ENCODE measurements around the gene USP25.

Gene USP25

DNA sequence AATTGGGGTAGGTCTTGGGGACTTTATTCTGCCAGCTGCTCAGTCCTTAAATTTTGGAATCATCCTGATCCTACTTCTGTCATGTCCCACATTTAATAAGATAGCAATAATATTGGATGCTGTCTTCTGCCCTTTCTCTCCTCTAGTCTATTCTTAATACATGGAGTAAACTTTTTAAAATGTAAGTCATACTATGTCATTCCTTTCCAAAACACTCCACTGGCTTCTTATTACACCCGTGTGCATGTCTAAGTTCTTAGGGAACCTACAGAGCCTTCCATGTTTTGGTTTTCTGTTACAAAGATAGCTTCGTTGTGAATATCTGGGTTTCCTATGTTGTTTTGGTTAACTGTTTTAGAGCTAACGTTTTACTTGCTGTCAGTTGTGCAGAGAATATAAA, 35.1 kb downstream of the USP25 start:
- DNase-seq, result no peak

DNA sequence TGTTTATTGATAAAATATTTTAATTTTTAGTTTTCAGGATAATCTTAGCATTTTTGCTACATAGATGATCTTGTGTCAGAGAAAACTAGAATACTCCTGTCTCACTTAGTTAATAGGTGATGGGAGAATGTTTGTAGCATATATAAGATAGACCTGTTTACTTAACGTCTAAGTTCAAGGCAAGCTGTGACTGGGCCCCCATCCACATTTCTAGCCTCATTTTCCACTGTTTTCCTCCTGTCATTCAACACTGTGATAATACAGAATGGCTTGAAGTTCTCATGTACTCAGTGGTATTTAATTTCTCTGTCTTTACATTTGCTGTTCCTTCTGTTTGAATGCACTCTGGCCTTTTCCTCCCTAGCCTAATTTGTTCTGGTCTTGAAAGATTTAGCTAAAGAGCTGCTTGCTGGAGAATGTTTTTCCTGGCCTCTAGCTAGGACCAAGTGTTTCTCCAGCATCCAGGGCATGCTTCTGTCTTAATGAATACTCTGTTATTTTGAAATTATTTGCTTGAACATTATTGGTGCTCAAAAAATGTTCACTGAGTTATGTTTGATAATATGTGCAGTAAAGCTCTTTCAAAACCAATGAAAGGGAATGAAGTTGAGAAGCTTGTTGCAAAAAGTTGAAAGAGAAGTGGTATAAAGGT, 37.3 kb downstream of the USP25 start:
- DNase-seq, result no peak

DNA sequence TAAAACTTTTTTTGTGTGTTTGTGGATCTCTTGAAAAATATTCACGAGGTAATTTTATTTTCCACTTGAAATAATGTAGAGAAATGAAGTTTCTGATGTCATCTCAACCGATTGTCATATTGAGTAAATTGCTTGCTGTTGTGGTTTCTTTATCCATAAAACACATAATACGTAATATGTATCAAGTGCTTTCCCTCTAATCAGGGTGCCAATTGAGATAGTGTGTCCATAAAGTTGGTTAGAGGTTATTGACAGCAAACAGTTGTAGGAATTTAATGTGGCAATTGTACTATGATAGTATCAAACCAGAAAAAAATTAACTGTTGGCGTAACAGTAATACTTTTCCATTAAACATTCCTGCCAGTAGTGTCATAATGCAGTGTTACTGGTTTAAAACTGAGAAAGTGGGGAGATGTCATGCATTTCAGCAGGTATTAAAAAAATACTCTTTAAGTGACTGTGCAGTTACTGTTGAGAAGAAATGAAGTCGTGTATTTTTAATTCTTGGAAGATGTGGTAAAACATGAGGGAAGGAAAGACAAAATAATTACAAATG, 38.3 kb downstream of the USP25 start:
- DNase-seq, result no peak

DNA sequence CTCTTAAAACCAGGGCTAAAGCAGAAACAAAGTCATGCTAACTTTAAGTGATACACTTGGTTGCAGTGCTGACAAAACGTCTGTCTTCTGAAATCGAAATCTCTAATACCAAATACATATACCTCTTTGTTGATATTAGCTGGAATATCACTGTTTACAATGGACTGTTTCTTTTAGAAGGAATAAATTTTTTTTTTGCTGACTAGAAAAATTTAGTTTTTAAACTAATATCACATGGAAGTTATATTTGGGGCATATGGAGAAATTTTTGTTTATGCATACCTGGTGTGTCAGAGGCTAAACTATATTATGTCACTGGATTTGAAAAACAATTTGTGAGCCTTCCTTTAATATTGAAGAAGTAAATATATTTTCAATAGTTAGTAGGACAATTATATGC, 39.1 kb downstream of the USP25 start:
- no peak for DNase-seq

DNA sequence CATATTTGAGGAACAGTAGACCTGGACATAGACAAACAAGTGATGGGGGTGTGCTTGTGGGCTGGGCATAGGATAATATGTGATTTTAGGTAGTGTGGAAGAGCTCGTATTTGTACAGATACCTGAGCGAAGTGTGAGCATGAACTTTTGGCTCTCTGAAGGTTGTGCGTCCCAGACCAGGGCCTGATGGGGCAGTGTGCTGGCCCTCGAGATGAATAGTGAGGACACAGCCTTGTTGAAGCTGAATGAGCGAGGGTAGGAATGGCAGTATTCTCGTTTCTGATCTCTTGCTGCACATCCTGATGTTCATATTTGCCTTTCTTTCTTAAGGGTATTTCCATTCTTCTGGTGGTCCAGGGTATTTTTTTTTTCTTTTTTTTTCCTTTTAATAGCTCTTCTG, 41.5 kb downstream of the USP25 start:
- DNase-seq, result no peak

DNA sequence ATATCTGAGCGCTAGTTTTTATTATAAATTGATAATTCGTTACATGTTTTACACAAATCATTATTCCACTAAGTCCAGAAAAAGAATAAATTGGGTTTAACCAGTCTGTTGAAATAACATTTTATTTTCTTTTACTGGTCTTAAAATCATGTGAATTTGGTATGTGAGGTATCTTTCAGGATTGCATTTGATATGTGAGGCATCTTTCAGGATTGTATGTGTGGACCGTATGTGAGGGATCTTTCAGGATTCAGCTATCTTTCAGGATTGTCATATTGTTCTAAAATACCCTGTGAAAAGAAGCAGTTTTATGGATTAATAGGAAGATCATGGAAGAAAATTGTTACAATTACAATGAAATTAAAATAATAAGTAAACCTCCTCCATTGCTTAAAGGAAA, 42.9 kb downstream of the USP25 start:
- no peak for DNase-seq

DNA sequence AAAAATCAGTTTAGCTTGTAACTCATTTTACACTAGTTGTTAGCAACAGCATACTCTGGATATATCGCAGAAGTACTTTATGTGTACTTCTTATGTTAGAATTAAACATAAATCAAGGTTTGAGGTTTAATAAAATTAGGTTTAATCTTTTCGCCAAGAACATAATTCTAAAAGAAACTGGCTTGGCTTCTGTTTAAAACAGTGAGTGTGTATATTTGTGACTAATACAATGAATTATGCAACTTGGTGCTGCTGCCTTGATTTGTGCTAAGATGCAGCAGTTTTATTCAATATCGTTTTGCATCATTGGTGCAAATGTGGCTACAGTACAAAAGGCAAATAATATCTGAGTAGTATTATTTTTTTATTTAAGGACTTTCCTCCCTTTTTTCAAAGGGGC, 44.8 kb downstream of the USP25 start:
- DNase-seq, result no peak

DNA sequence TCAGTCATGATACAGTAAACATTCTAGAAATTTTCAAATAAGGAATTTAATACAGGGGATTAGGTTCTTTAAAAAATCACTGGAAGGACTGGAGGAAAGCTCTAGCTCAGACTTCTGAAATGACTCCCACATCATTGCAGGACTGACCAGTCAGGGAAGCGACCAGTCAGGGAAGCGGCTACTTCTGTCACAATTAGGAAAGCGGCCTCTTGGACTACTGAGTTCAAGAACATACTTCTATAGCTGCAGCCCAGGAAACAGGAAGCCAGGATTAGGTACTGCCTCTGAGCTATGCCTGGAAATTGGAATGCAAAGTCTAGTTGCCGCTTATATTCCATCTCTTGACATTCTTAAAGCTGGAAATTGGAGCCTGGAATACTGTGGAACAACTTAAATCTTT, 45.5 kb downstream of the USP25 start:
- no peak for DNase-seq

DNA sequence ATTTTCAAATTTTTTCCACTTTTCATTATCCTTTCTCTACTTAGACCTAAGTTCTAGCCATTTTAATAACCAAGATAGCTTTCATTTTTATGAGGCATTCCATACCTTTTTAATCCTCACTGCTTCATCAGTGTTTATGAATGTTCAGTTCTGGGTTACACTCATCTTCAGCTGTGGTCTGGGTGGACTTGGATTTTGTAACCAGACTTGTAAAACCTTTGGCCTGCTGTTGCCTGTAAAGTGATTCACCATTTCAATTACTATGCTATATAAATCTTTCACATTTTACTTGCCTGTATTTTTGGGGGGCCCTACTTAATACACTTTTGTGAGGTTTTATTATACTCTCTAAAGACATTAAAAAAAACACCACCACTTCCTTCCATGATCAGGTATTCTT, 46.2 kb downstream of the USP25 start:
- no peak for DNase-seq

DNA sequence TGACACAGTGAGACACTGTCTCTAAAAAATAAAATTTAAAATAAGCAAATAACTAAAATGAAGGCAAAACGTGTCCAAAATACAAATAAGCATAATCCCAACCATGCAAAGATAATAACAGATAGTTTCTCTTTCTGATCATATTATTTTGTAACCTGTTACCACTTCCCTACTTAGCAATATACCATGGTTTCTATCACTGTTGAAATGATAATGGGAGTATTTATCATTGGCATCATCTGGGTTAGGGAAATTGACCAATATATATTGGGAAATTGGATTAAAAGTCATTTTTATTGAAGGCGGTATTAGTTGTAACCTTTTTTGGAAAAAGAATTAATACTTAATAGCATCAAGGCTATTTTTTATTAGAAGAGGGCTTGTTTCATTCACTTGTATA, 47.0 kb downstream of the USP25 start:
- no peak for DNase-seq

DNA sequence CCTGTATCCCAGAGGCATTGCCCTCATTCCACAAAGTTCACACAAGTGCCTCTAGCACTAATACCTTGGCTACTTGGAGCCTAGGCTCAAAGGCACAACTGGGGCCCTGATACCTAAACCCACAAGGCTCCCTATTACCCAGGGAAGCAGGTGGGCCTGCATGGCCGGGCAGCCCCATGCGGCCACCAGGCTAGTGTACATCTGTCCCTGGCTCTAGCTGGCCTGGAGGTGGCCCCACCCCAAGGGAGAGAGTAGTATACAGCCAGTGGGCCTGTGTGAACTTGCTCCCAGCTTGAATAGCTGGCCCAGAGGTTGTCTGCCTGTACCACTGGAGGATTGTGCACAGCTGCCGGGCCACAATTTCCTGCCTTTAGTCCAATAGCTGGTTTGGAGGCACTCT, 52.2 kb downstream of the USP25 start:
- DNase-seq, result no peak

DNA sequence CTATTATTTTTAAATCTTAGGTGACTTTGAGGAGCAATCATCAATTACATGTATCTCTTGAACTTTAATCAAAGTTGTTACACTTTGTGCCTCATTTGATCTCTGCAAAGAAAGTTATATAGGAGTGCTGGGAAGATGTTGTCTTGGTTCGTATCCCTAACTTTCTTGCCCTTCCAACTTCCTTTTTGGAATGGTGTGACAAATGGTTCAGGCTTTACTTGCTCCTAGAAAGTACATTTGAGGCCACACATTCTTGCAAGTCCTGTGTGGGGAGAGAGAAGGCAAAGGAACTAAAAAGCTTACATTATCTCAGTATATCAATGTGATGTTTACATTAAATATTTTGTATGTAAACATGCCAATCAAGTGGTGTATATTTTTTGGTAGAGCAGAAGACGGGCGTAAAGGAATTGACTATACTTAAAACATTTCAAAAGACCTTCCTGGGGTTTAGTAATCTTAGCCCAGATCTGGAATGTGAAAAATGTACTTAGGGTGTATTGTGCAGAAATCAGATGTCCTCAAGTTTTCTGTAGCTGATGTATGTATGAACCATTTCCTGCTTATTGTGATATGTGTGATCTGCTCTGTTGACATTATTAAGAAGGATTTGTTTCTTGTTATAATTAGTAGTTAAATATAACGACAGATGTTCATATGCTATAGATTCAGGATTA, 59.2 kb downstream of the USP25 start:
- no peak for DNase-seq

DNA sequence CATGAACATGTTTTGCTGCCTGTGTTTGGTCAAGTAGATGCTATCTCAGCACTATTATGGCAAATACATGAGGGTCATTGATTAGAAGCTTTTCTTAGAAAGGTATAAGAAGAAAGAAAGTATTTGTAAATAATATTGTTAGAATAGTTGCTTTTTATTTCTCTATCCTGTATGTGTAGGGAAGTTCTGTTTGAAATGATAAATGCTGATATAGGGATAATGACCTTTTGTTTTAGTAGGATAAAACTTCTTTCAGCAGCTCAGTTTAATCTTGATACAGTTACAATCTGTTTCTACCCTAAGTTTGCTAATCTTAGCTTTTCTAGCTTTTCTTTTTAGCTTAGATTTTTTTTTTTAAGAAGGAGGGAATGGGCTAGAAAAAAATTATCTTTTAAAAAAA, 63.3 kb downstream of the USP25 start:
- no peak for DNase-seq

DNA sequence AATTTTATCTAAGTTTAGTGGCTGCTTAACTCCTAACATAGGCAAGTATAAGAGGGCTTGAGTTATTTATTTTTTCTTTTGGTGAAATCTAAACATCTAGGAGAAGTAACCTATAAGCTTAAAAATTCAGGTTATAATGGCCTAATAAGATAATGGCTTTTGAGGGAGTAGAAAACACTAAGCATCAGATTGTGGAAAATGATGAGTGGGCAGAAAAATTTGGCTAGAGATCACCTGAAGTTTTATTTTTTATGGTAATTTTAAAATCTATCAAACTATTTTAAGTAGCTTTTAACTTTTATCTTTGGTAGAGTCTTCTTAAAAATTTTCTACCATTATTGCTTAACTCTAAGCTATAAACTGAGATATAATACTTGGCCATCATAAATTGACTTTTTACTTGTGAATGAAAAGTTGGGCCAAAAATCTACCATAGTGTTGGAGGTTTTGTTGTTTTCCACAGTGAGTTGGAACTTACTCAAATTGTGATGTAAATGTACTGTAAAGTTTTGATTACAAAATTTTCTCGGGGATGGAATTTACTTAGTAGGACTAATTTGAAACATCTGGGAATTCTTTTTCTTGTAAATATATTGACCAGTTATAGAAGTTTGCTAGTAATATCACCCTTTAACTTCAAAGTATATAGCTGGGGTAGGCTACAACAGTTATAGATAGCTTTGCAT, 63.9 kb downstream of the USP25 start:
- no peak for DNase-seq

DNA sequence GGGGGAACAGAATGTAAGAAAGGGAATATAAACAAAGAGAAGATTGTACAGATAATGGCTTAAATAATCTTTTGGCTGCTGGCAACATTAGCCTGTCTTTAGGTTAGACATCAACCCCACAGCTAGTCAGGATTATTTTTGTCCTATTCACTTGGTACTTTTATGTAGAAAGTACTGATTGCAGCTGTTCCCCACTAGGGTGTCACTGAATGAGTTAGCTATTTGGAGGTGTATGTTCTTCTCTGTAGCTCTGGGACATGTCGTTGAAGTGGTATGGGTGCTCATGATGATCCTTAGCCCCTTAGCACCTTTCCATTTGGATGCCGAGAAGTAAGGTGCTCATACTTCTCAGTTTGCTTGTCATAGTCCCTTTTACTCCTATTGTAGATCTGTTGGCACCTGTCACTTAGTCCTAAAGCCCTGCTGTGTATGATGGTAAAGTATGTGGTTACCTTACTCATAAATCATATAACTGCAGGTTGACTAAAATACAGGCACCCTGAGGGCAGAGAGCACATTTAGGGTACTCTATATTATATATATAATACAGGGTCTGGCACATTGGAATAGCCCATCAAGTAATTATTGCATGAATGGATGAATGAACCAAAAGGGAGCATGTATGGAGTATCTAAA, 64.6 kb downstream of the USP25 start:
- DNase-seq, result no peak

DNA sequence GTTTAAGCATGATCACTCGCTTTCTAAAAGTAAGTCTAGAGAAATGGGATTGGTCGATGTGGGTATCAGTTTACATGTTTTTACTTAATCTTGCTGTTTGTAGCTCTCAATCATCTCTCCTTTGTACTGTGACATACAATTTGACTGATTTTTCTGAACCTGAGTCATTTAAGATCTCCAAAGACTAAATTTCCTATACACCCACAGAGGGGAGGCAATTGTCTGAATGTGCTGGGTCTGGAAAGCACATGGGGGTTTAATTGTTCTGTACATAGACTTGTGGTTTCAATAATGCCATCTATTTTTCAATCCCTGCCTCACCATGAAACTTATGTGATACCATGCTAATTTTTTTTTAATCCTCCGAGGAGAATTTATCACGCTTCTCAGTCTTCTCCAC, 65.8 kb downstream of the USP25 start:
- DNase-seq, result no peak

DNA sequence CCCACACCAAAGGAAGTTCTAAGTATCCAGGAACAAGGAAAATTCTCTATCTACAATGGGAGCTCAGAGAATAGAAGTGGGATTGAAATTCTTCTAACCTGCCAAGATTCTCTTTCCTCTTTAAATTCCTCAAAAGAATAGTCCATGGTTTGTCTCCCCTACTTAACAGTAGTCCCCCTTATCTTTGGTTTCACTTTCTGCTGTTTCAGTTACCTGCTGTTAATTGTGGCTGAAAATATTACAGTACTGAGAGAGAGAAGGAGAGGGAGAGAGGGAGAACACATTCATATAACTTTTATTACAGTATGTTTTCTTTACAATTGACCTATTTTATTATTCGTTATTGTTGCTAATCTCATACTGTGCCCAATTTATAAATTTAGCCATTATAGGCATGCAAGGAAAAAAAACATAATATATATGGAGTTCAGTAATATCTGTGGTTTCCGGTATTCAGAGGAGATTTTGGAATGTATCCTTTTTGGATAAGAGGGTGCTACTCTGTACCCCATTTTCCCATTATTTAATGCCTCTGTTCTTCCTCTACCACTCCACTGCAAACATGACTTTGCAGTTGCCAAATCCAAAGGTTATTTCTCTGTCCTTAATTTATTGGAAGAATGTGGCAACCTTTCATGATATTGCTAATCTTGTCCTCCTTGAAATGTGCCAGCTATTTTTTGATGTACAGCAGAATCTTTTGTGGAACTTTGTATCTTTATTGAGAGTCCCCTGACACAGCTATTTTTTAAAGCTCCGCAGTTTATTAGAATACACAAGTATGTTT, 68.0 kb downstream of the USP25 start:
- no peak for DNase-seq

DNA sequence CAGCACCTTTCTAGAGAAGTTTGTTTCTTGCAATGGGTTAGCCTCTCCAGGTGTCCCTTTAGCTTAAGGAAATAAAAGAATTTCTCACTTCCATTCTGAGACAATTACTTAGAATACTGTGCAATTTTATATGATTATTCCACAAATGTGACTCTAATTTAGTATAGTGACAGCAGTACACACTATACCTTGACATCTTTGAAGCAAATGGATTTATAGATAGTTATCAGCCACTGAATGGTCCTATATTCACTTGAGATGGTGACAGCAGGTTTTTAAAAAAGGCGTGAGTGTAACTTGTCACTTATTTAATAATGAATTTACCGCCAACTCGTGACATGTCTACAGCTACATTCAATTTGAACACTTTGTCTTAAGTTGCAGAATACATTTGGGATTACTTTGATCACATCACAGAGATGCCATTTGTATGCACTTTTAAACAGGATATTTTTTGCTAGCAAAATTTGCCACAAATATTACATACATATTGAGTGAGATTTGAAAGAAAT, 71.6 kb downstream of the USP25 start:
- no peak for DNase-seq

DNA sequence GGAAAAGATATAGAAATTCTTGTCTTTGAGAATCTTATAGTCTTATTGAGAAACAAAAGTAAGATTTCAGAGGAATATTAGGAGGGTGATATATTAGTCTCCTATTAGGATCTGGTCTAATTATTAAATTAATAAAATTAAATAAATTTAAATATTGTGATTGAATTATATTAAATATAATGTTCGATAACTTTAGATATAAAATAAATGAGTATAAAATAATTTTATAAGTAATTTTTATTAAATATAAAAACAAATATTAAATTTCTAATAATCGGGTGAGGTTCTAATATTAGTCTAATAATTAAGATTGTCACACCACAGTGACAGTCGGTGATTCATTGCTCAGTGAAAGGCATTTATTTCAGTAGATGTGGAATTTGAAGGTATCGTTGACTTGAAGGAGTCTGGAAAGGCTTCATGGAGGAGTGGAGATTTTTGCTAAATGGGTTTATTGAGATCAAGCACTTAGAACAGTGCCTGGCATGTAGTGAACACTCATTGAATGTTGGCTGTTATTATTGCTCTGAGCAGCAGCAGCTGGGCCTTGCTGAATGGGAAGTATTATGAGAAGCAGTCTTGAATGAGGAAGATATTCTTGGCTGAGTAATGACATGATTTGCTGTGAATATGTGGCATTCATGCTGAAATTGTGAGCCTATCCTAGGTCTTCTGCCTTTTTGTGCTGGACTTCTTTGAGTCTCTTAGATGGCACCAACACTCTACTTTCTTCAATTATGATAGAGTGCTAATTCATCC, 74.6 kb downstream of the USP25 start:
- DNase-seq, result no peak

DNA sequence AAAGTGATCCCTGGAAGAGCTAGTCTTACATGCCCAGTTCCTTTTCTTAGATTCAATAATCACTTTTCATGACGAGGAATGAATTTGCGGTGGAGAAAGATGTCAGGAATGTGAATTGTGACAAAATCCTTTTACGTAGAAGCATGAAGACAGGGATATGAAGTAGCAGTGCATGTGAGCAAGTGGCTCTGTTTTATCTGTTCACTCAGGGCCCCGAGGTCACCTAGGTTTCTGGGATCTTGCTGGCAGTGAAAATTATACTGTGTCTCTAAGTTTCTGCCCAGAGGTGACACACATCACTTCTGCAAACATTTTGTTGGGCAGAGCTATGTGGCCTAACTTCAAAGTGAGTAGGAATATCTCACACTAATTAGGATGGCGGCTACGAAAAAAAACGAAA, 79.3 kb downstream of the USP25 start:
- DNase-seq, result no peak

DNA sequence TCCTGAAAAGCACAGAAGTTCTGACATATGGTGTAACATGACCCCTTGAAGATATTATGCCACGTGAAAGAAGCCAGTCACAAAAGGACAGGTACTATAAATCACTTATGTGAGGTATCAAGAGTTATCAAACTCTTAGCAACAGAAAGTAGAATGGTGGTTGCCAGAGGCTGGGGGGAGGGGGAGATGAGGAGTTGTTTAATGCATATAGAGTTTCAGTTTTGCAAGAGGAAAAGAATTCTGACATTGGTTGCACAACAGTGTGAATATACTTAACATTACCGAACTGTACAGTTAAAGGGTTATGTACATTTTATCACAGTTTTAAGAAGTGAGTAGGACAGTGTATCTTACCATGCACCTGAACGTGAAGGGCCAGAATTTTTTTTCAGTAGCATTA, 80.0 kb downstream of the USP25 start:
- no peak for DNase-seq

DNA sequence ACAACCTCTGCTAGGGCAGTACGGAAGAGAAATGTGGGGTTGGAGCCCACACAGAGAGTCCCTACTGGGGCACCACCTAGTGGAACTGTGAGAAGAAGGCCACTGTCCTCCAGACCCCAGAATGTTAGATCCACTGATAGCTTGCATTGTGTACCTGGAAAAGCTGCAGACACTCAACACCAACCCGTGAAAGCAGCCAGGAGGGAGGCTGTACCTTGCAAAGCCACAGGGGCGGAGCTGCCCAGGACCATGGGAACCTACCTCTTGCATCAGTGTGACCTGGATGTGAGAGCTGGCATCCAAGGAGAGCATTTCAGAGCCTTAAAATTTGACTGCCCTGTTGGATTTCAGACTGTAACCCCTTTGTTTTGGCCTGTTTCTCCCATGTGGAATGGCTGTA, 85.5 kb downstream of the USP25 start:
- DNase-seq, result no peak

All from activated CD4-positive, alpha-beta T cell treated with anti-CD3 and anti-CD28 coated beads, Interleukin-2, amount 50 U/mL, for 4 hours (primary cell).